ENCODE measurements around the gene TSPOAP1. TPM values are rescaled to one million over a fixed set of nuclear protein-coding genes. Genes with fewer than 3 reads are reported as not detected.

Gene TSPOAP1
- total RNA-seq, 1 experiment from 2014 or later = 0.11 TPM

DNA sequence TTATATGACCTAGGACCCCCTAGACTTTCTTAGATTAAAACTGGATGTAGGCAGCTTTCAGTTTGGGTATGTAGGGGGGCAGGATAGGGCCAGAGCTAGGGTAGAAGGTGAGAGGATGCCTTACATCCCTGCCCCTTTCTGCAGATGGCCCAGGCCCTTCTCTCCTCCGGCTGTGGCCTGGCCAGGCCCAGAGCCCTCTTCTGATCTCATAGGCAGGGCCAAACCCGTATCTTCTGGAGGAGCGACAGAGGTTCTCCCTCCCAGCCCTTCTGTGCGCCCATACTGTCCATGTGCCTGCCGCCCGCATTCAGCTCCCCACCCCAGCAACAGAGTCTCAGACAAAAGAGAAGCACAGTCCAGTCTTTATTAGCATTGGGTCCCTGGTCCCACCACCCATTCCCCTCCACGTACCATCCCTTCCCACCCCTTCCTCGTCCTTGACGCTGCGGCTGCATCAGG, 2.0 kb upstream of the TSPOAP1 start:
- no peak for DNase-seq (ENCODE audit: low read depth)

DNA sequence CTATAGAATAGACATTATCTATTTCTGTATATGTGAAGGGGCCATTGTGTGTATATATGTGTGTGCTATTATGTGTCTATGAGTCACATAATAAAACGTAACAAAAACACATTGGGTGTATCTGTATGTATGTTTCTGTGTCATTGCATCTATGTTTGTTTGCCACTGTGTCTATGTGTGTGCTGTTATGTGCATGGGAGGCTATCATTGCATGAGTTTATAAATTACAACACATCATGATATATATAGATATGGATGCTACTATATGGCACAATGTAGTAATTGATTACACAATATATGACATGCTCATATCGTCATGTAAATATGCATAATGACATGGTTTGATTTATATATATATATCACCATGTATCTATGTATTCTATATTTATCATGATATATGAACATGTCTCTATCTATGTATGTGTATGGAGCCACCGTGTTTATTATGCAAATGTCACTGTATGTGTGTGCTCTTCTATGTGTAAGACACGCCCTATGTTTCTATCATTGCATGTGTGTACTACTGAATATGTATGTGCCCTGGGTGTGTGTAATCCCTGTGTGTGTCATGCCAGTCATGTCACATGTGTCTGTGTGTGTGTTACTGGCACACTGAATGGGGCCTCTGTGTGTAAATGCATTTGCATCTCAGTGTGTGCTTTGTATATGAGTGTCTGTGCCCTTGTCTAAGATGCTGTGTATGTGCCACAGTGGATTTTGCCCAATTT, 1.4 kb upstream of the TSPOAP1 start:
- no peak for DNase-seq (ENCODE audit: low read depth)

GRCh38 chr17:58329035-58329809, 627 bp upstream of the TSPOAP1 start:
- DNase-seq (ENCODE audit: low read depth) = no peak

GRCh38 chr17:58327363-58328194, 1.0 kb downstream of the TSPOAP1 start:
- DNase-seq (ENCODE audit: low read depth) = no peak

- DNase-seq (ENCODE audit: low read depth) = no peak
These were observed 1.8 kb downstream of the TSPOAP1 start for GRCh38 chr17:58326609-58327362.

- no peak for DNase-seq (ENCODE audit: low read depth)
These were observed 2.6 kb downstream of the TSPOAP1 start for GRCh38 chr17:58325976-58326468.

DNA sequence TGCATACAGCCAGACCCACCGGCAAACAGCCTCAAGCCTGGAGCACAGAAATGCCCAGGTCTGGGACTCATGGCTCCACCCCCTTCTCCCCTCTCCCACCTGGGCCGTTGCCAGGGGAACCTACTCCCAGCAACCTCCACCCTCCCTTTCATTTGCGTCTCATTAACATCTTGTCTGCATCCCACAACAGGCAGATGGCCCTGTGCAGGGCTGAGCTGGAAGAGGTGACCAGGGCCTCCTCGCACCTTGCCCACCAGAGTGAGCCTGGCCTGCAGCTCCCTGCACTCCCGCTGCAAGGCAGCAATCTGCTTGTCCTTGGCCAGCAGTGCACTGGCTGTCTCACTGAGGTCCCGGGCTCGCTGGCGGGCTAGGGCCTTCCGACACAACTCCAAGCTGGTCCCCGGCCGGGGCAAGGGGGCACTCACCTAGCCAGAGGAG, 3.3 kb downstream of the TSPOAP1 start:
- DNase-seq (ENCODE audit: low read depth) = no peak

- no peak for DNase-seq (ENCODE audit: low read depth)
These were observed 3.9 kb downstream of the TSPOAP1 start for GRCh38 chr17:58324409-58325288.

- DNase-seq (ENCODE audit: low read depth) = no peak
These were observed 4.6 kb downstream of the TSPOAP1 start for GRCh38 chr17:58324056-58324408.

DNA sequence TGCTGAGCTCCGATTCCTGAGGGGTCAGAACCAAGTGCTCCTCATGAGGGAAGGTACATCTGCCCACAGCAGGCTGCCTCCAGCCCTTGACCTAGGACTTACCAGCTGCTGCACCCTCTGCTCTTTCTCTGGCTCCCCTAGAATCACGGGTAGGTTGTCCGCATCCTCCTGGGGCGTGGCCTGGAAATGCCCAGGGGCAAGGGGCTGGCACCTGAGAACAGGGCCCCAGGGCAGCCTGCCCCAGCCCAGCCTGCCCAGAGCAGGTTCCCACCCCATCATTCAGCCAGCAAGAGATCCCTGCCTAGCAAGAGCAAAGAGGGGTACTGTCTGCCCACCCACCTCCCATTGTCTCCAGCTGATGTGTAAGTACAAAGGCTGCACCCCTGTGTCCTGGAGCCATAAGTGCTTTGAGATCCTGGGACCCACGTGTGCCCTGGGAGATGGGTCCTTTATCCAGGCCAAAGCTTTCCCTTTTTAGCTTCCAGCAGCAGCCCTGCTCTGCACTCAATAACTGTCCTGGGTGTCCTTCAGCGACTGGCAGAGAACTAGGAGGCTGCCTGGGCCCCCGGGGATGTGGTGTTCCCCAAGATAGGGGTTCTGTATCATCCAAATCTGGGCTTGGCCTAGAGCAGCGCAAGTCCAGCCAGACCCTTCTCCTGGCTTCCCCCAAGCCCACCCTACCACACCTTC, 5.1 kb downstream of the TSPOAP1 start:
- DNase-seq (ENCODE audit: low read depth) = no peak

GRCh38 chr17:58322581-58323185, 5.9 kb downstream of the TSPOAP1 start:
- DNase-seq (ENCODE audit: low read depth) = no peak

DNA sequence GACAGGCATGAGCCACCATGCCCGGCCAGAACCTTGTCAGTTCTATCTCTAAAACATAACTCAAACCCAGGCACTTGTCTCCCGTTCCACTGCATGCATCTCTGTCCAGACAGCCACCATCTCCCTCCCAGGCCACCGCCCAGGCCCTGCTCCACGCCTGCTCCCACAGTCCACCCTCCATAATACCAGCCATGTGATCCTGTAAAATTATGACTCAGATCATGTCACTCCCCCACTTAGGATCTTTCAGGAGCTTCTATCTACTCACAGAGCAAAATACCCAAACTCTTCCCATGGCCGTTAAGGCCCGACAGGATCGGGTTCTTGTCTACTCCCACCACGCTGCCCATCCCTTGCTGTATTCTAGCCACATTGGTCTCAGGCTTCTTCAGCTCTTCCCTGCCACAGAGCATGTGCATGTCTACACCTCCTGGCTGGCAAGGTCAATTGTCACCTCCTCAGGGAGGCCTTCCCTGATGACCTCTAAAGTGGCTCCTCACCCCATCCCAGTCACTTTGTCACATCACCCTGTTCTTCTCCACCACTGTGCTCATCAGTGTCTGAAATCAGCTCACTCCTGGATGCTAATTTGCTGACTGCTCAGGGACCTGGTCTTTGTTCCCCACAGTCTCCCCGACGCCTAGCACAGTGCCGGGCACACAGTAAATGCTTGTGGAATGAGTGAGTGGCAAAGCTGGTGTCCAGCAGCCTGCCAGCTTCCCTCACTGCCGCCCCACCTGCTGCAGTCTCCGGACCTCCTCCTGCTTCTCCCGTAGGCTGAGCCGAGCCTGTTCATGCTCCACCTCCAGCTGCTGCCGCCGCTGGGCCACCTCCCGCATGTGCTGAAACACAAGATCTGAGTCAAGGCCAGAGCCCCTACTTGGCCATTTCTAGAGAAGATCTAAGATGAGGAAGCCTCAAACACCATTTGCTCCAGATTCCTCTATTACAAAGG, 6.7 kb downstream of the TSPOAP1 start:
- no peak for DNase-seq (ENCODE audit: low read depth)

GRCh38 chr17:58320570-58321323, 7.8 kb downstream of the TSPOAP1 start:
- DNase-seq (ENCODE audit: low read depth) = no peak

- no peak for DNase-seq (ENCODE audit: low read depth)
These were observed 8.4 kb downstream of the TSPOAP1 start for GRCh38 chr17:58320163-58320558.

DNA sequence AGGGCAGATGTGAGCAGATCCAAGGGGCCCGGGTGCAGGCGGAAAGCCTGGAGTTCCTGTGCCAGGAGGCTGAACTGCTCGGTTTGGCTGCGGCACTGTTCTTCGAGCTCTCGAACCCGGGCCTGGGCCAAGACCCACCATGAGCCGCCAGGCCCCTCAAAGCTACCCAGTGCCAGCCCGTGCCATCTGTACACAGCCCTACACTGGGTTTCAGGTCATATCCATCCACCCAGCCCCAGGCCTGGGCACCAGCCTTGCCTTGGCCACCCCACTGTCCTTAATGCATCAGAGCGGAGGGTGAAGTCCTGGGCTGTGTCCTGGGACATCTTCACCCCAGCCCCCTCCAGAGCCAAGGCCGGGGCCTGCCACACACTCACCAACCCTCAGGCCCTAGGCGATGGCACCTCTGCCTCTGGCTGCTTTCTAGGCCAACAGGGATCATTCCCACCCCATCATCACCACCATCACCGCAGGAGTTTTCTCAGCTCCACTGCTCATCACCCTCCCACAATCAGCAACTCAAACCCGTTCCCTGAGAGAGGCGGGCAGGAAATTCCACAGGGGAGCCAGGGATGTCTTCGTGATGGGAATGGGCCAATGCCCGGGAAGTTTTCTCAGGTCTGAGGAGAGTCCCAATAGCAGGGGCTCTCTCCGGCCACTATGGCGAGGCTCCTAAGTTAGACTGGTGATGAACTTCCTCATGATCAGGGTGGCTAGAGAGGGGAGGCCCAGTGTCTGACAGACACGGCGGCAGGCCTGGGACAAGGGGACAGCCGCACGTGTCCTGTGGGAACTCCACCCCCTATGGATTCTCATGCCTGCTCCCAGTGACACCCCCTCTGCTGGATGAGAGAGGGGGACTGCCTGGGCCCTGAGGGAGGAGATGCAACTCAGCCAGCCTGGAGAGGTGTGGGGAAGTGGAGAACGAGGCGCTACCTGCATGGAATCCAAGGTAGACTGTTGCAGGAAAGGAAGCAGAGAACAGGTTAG, 9.1 kb downstream of the TSPOAP1 start:
- no peak for DNase-seq (ENCODE audit: low read depth)

DNA sequence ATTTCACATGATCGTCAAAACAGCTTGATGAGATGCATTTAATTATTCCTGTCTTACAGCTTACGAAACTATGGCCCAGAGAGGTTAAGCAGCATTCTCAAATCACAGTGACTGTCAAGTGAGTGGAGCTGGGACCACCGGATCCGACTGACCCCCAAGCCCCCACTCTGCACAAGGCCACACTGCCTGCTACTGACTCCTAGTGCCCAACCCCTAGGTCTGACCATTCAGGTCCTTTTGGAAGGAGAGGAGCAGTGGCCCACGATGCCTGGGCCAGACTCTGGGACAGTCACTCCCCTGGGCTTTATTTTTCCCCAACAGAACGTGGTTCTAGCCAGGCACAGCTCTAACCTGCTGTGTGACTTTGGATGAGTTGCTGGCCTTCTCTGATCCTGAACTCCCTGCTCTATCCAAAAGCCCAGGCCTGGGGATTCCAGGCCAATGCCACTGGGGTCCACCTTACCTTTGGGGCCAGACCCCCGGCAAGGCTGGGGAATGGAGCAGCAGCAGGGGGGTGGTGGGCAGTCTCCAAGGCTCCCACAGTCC, 9.9 kb downstream of the TSPOAP1 start:
- no peak for DNase-seq (ENCODE audit: low read depth)
